GM18873 (cell line): ENCODE measurements around the gene PARP9.
"Not testable (repeated sequence)": the region's sequence is repeated elsewhere in the genome, so short reads cannot be mapped to it uniquely, and the experiment has no call there.

Source experiments
- ATAC-seq: cut with Tn5 transposase; IDR thresholded peaks from one replicate; pipeline ENCODE4 v1.9.1; 2021; ENCODE audit warnings: mild to moderate bottlenecking, moderate library complexity, moderate number of reproducible peaks; ENCODE audit not compliant: unreplicated experiment, low FRiP score

Gene PARP9

DNA sequence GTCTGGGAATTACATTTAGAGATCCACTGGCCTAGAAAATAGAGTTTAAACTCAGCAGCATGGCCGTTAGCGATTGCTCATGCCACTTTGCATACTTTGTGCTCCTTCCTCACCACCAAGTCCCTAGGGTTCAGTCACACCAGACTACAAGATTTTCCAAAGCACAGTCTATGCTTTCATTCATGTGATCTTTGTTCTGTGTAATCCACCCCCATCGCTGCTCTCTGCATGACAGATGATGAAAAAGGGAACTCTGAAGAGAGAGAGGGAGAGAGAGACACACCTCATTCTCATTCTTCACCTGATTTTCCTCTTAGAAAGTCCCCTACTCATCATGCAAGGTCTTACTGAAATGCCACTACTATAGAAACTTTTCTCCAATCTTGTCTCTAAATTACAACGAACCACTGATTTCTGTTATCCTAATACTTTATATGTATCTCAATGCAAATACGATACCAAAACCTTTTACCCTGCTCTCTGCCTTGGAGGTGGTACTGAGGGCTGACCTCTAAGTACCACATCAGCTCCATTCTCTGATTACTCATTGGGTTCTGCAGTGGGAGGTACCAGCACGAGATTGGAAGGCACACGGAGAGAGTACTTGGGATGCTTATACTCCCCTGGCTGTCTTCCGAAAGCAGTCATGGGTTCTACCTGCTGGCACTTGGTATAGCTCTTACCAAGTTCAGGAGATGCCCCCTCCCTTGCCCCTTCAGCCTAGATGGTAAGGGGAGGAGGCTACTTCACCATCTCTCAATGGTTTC lies 12.3 kb upstream of the PARP9 start:
- peak; percentile 82 for ATAC-seq

DNA sequence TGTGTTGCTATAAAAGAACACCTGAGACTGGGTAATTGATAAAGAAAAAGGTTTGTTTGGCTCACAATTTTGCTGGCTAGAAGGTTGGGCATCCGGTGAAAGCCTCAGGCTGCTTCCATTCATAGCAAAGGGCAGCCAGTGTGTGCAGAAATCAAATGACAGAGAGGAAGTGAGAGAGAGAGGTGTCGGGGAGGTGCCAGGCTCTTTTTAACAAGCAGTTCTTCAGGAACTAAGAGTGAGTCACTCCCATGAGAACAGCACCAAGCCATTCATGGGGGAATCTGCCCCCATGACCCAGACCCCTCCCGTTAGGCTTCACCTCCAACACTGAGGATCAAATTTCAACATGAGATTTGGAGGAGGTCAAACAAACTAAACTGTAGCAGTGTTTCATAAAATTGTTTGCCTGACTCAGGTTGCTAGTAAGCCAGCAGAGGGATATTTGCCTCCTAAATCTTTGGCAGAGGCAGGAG lies 8.9 kb upstream of the PARP9 start:
- ATAC-seq, result no peak

DNA sequence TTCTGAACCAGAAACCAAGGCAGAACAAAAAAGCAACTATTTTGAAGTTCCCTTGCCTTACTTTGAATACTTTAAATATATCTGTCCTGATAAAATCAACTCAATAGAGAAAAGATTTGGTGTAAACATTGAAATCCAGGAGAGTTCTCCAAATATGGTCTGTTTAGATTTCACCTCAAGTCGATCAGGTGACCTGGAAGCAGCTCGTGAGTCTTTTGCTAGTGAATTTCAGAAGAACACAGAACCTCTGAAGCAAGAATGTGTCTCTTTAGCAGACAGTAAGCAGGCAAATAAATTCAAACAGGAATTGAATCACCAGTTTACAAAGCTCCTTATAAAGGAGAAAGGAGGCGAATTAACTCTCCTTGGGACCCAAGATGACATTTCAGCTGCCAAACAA lies 4.7 kb upstream of the PARP9 start:
- ATAC-seq, result no peak

DNA sequence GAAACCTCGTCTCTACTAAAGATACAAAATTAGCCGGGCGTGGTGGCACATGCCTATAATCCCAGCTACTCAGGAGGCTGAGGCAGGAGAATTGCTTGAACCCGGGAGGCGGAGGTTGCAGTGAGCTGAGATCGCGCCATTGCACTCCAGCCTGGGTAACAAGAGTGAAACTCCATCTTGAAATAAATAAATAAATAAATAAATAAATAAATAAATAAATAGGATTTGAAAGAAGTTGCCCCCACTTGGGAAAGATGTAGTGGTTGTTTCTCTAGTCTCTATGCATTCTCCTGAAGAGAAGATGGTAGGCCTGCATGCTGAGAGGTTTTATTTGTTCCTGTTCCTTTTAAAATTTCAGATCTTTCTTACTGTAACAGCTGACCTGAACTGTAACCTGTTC lies 4.0 kb upstream of the PARP9 start:
- ATAC-seq, result not testable (repeated sequence)

DNA sequence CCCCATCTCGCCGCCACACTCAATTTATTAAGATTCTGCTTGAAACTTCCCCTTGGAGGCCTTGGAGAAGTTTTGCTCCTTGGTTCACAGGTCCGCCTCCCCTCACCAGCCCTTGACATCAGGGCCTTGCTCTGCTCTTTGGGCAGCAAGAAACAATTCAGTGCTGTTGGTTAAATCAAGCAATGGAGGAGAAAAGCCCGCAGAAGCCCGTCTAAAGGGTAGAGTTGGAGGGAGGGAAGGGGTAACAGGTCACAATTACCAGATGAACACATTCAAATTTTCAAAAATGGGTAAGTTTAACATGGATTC lies 429 bp downstream of the PARP9 start:
- peak; percentile 5 for ATAC-seq

DNA sequence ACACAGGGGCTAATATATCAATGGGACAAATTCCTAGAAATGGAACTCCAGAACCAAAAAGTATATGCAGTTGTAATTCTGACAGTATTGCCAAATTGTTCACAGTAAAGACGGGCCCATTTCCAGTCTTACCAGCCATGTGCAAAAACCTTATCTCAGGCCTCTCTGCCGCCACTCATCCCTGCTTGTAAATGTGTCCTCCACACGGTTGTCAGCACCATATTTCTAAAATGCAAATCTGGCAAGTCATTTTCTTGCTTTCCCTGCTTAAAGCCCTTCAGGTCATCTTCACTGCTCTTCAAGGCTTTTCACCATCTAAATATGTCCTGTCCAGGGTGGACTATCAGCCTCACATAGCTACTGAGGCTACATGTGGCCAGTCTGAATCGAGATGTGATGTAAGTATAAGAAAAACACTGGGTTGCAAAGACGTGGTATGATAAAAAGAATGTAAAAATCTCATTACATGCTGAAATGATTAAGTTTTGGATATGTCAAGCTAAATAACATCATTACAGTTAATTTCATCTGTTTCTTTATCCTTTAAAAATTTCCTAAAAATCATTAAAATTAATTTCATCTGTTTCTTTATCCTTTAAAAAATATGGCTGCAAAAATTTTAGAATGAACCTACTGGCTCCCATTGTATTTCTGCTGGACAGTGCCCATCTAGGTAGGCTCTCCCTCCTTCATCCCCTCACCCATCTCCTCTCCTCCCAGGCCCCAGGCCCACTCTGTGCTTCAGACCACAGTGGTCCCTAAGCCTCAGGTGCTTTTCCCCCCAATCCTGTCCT lies 980 bp downstream of the PARP9 start:
- ATAC-seq, result no peak

DNA sequence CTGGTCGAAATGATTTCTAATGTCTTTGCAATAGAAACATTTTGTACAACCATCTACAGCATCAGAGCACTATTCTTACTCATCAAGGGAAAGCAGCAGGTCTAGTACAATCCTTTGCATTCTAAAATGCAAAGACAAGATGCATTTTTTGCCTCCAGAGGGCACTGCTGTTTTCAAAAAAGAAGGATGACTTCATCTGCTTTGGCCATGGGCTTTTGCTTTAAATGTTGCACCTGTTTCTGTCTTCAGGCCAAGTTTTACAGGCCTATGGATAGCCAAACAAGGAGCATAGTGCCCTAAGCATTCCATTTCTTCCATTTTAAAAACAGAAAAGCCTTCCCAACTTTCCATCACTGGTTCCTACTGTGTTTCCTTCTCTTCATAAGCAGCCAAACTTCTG lies 3.4 kb downstream of the PARP9 start:
- ATAC-seq, result no peak

DNA sequence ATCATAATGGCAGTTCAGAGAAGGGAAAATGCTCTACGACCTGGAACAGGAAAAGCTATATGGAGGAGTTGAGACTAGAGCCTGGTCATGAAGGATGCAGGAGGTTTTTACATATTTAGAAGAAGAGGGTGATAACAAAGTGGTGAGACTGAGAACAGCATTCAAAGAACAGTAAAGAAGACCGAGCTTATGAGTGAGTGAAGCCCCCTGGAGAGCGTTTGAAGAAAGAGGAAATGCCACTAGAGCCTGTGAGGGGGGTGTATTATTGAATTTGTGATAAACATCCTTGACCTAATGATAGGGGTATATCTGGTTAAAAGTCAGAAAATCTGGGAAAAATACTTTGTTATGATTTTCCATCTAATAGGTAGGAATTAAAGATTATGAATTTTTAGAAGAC lies 4.2 kb downstream of the PARP9 start:
- ATAC-seq, result no peak

DNA sequence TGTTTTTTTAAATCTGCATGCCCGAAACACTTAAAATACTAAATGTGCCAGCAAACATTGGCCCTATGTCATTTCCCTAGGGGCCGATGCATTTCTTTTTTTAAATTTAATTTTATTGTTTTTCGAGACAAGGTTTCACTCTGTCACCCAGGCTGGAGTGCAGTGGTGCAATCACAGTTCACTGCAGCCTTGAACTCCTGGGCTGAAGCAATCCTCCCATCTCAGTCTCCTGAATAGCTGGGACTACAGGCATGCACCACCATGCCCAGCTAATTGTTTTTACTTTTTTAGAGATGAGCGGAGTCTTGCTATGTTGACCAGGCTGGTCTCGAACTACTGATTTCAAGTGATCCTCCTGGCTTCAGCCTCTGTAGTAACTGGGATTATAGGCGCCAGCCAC lies 5.5 kb downstream of the PARP9 start:
- ATAC-seq, result no peak

DNA sequence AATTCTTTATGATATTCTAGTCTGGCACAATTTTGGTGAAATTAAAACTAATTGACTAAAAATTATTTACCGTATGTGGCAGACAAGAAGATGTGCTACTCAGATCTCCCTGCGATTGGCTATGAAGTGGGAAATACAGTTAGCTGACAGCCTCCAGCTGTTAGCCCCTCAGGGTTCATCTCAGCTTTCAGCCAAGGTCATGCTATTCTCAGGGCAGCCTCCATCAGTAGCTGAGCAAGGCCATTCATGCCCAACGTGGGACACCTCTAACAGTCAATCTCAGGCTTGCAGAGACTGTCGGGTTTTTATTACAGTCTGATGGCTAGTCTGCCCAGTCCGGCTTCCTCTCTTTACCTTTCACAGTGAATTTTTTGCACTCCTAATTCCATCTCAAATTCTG lies 6.7 kb downstream of the PARP9 start:
- no peak for ATAC-seq

DNA sequence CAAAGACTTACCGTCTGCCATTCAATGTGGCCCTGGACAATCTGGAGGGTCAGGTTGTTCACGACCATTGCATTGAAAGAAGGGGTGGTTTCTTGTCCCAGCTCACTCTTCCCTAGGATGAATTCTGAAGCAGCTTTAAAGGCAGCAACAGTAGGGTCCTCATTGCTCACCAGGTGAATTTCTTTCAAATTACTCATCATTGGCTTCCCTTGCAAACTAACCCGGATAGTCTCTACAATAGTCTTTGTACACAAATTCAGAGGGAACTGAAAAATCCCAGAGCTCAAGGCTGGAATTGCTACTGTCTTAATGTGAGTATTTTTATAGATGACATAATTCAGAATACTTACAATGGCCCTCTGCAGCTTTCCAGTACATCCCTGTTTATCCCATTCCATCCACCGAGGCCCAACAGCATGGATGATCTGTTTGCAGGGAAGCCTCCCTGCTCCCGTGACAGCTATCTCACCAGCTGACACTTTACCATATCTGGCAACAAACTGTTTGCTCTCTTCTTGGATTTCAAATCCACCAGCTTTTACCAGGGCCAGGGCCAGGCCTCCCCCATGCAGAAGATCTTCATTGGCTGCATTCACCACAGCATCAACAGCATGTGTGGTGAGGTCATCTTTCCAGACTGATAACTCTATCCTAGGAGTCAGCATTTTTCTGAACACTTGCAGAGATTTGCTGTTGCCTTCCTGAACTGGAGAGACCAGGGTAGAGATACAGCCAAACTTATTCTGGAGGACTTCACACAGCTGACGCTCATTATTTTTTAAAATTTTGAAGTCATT lies 8.6 kb downstream of the PARP9 start:
- no peak for ATAC-seq

DNA sequence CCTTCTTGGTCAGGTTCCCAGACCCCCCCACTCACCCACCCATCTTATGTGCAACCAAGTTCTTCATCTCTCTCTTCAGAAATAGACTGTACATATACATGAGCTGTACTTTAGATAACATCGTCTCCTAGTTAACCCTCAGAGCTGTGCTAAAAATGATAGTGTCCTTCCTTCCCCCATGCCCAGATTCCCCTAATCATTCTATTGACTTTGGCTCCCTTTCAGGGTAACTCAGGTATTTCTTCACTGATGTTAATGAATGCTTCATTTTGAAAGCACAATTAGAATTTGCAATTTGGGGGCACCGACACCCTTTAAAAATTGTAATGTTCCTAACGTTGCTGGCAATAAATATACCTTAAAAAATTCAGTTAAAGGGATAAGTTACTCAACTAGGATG lies 10.9 kb downstream of the PARP9 start:
- ATAC-seq, result no peak

DNA sequence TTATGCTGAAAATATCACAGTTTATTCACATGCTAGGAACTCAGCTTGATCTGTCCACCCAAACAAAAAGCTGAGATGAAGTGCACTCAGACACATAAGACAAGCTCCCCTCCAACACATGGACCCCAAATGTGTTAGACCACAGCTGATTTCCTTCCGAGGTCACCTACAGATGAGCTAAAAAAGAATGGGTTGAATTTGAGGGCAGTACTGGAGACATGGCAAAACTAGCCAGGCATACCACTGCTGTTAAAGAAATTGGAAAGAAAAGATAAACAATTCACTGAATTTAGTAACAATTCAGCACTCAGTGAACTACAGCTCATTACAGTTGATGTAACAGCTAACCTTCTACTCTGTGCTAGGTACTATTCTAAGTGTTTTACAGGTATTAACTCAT lies 15.5 kb downstream of the PARP9 start:
- ATAC-seq, result no peak

DNA sequence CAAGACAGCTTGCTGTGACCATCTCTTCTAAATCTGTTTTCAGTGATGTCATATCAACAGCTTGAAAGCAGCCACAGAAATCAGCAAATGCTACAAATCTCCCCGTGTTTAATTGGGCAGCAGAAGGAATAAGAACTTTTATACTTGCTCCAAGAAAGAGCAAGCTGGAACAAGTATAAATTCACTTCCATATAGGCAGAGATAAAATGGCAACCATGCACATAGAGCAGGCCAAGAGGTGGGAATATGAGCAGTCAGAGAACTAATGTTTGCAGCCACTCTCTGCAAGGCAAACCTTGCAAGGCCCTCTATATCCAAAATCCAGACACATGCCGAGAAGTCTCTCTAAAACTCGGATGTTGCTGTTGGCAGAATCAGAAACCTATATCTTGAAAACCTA lies 16.0 kb downstream of the PARP9 start:
- ATAC-seq, result no peak

DNA sequence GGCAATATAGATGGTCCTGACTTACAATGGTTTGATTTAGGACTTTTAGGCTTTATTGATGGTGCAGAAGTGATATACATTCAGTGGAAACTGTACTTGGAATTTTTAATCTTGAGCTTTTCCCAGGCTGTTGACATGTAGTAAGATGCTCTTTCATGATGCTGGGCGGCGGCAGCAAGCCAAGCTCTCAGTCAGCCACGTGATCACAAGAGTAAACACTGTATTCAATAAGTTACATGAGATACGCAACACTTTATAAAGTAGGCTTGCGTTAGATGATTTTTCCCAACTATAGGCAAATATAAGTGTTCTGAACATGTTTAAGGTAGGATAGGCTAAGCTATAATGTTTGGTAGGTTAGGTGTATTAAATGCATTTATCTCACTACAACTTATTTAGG lies 17.9 kb downstream of the PARP9 start:
- no peak for ATAC-seq

DNA sequence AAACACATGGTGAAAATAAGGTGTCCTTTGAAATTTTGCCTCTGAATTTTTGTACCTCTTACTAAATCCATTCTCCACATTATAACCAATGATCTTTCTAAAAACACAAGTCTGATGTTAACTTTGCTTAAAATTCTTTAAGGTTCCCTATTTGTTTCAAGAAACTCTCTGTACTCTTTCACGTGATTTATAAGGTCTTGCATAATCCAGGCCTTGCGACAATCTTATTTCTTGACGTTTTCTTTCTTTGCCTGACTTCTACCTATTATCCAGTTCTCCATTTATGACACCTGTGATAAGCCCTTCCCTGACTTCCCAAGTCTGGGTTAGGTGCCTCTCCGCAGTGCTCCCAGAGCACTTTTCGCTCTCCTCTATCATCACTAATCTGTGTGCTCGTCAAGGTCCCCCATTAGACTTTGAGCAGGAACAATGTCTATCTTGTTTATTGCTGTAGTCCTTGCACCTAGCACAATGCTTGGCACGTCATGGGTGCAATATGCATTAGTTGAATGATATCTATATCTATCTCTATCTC lies 25.1 kb downstream of the PARP9 start:
- no peak for ATAC-seq

DNA sequence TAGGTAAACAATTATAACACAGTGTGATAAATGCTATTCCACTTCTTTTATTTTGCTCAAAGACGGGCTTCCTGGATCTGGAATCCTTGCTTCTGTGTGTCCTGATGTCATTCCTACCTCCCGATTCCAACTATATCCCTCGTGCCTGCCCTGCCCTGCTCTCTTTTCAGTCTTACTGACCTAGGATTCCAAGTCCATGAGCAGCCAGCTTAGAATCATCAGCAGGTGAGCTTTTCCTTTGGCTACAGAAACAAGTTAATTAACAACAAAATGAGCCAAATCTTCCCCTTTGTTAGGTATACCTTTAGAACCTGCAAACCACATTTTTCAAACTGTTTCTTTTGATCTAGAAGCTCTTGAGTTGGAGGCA lies 27.5 kb downstream of the PARP9 start:
- no peak for ATAC-seq

DNA sequence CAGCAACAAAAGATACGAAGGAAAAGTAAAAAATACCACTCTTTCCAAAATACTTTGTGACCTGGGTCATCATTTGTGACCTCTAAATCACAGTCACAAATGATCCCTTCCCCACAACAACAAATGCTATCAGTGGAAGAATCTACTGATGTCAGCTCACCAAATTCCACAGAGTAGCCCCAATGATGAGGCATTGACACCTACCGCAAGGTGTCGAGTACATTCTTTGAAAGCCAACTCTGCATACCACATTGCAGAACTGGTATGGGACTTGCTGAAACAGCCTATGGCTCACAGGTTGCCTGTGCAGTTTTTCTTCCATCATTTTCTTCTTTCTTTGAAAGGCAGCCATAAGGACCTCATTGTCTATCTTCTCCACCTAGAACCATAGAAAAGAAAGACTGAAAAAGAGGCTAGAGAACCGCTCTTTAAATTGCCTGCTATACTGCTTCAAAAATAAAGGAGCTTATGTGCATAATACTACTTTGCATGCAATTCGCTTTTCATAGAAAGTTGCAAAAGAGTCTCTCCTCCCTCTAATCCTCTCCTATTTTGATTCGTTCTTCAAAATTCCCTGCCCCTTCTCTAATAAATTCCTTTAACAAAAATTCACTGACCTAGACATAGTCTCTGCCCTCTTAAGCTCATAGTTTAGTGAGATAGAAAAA lies 28.0 kb downstream of the PARP9 start:
- no peak for ATAC-seq

DNA sequence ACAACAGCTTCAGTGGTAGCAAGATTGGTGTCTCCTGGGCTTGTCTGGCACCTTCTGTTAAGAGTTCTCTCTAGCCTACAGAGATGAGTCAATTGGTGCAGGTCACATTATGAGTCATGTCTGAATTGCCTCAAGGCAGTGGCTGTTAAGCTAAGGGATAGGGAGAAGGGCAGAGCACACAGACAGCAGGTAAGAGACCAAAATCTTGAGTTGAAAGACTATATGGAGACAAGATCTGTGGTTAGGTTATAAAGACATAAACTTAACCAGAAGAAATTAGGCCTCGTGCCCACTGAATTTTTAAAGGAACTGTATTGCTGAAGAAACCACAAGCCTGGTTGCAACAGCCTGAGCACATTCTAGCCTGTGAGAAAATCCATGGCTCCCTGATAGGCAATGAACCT lies 30.2 kb downstream of the PARP9 start:
- peak; percentile 94 for ATAC-seq

DNA sequence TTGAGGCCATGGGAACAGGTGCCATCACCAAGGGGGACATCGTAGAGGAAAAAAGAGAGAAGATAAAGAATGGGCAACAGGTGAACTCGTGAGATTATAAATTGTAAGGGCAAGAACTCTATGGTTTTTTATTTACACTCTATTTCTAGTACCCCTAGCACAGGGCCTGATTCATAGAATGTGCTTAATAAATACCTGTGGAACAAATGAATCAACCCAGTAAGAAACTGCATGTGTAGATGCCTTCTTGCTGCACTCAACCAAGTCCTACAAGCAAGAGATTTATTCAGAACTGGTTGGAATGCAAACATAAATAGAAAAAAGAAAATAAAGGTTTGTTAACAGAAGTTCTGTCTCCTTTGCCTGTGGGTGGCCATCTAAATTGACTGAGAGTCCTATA lies 30.6 kb downstream of the PARP9 start:
- no peak for ATAC-seq

DNA sequence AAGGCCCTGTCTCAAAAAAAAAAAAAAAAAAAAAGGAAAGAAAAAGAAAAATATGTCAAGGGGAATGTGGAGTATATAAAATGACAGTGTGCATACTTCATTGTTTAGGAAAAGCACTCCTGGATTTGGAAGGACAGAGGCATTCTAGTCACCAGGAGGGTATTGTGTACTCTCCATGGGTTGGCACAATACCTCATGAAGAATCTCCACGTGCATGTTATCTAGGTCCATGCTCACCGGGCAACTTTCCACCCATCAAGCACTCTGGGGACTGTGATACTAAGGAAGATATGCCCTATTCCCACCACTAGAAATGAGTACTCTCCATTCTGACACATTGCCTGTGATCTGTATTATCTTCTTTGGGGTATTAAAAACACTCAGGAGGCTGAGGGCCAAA lies 33.9 kb downstream of the PARP9 start:
- no peak for ATAC-seq
